SK-N-SH (cell line): ENCODE measurements around the gene ZFC3H1.

Experiments
- CTCF ChIP-seq: fragments of 200-600 bp; sonication (generic); IDR thresholded peaks from 2 replicates; pipeline ENCODE4 v1.6.1; 2017; ENCODE audit warnings: antibody characterized with exemption, mild to moderate bottlenecking, moderate library complexity
- EZH2phosphoT487 ChIP-seq: fragments of 200-600 bp; sonication (generic); IDR thresholded peaks from 2 replicates; pipeline ENCODE4 v1.6.1; 2017; ENCODE audit warnings: low read depth, mixed run types, mild to moderate bottlenecking, antibody characterized with exemption, moderate library complexity, borderline replicate concordance
- FOSL2 ChIP-seq: IDR thresholded peaks from 2 replicates; pipeline ENCODE4 v1.4.0; 2012; ENCODE audit warnings: low read depth, mild to moderate bottlenecking, moderate library complexity, borderline replicate concordance
- FOXM1 ChIP-seq: IDR thresholded peaks from 2 replicates; pipeline ENCODE4 v1.4.0; 2012; ENCODE audit warnings: low read depth, mild to moderate bottlenecking
- POLR2AphosphoS5 ChIP-seq: IDR thresholded peaks from 2 replicates; pipeline ENCODE4 v1.6.1; 2012; ENCODE audit warnings: low read depth, low read length
- RXRA ChIP-seq: IDR thresholded peaks from 2 replicates; pipeline ENCODE4 v1.4.0; 2012; ENCODE audit warnings: low read depth, mild to moderate bottlenecking, borderline replicate concordance
- TCF12 ChIP-seq: IDR thresholded peaks from 2 replicates; pipeline ENCODE4 v1.4.0; 2012
- TF ChIP-seq, protein P1 (sequence below): IDR thresholded peaks from 2 replicates; pipeline ENCODE4 v1.6.1; 2012; ENCODE audit warnings: mild to moderate bottlenecking, low read depth, low read length, moderate library complexity

DNA sequence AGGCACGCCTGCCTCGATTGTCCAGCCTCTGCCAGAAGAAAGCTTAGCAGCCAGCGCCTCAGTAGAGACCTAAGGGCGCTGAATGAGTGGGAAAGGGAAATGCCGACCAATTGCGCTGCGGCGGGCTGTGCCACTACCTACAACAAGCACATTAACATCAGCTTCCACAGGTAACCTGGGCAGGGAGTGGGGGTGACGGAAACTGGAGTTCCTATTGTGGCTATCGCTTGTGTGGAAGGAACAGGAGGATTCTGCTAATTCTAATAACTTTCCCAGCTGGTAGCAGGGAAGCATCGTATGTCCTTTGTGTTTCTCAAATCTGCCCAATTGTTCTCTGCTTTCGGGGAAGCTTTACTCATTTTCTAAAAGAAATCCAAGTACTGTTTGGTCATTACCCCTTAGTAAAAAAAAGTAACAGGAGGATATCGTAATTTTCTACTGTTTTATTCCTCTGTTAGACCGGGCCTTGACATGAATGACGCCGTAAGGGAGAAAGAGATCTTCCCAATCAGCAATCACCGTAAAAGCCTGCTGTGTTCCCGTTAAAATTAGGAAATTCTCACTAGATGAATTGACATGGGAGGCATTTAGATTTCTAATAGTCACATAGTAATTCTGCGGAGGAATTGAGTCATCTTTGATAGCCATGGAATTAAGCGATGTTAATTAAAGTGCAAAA, 902 bp upstream of the ZFC3H1 start:
- no peak for TF ChIP-seq TCF12
- TF ChIP-seq EZH2phosphoT487 = no peak
- TF ChIP-seq CTCF = no peak
- no peak for TF ChIP-seq RXRA
- TF ChIP-seq FOSL2 = no peak
- TF ChIP-seq, protein P1, sequence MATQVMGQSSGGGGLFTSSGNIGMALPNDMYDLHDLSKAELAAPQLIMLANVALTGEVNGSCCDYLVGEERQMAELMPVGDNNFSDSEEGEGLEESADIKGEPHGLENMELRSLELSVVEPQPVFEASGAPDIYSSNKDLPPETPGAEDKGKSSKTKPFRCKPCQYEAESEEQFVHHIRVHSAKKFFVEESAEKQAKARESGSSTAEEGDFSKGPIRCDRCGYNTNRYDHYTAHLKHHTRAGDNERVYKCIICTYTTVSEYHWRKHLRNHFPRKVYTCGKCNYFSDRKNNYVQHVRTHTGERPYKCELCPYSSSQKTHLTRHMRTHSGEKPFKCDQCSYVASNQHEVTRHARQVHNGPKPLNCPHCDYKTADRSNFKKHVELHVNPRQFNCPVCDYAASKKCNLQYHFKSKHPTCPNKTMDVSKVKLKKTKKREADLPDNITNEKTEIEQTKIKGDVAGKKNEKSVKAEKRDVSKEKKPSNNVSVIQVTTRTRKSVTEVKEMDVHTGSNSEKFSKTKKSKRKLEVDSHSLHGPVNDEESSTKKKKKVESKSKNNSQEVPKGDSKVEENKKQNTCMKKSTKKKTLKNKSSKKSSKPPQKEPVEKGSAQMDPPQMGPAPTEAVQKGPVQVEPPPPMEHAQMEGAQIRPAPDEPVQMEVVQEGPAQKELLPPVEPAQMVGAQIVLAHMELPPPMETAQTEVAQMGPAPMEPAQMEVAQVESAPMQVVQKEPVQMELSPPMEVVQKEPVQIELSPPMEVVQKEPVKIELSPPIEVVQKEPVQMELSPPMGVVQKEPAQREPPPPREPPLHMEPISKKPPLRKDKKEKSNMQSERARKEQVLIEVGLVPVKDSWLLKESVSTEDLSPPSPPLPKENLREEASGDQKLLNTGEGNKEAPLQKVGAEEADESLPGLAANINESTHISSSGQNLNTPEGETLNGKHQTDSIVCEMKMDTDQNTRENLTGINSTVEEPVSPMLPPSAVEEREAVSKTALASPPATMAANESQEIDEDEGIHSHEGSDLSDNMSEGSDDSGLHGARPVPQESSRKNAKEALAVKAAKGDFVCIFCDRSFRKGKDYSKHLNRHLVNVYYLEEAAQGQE = no peak
- TF ChIP-seq POLR2AphosphoS5 = no peak; the same call in none of the 2 replicates
- TF ChIP-seq FOXM1 = no peak
